NOMO-1 treated with DMSO at 0.1 percent for 48 hours (cell line): ENCODE measurements around the gene SGTA.
A peak's percentile ranks its signal among the peaks of the same experiment; 100 is the strongest.

Experiments used
- DNase-seq: peaks from one replicate; lab custom pipeline; 2025; ENCODE audit not compliant: unreplicated experiment; lab: John Stamatoyannopoulos, UW

SGTA gene

GRCh38 chr19:2756921-2757881 is 25.9 kb downstream of the SGTA start:
- DNase-seq: no peak

- DNase-seq: no peak
Observed at GRCh38 chr19:2756477-2756876, 26.6 kb downstream of the SGTA start.

- DNase-seq: no peak
Observed at GRCh38 chr19:2755811-2756210, 27.3 kb downstream of the SGTA start.

- DNase-seq: no peak
Observed at GRCh38 chr19:2755448-2755705, 27.7 kb downstream of the SGTA start.

- no peak for DNase-seq
Observed at GRCh38 chr19:2754659-2755447, 28.2 kb downstream of the SGTA start.

GRCh38 chr19:2751438-2751830 is 31.6 kb downstream of the SGTA start:
- DNase-seq: no peak

GRCh38 chr19:2750808-2751437 is 32.1 kb downstream of the SGTA start:
- no peak for DNase-seq

GRCh38 chr19:2747349-2747748 is 35.7 kb downstream of the SGTA start:
- no peak for DNase-seq

GRCh38 chr19:2744113-2744512 is 39.0 kb downstream of the SGTA start:
- DNase-seq: no peak

GRCh38 chr19:2743099-2743498 is 40.0 kb downstream of the SGTA start:
- no peak for DNase-seq

- no peak for DNase-seq
Observed at GRCh38 chr19:2740314-2740656, 42.8 kb downstream of the SGTA start.

- peak; percentile 93 for DNase-seq
Observed at GRCh38 chr19:2739602-2740313, 43.3 kb downstream of the SGTA start, which contains the start of gene SLC39A3. Gene SLC39A3, minus strand, starts transcription at chr19:2740017. Its CDS starts 2,760 bp downstream, at chr19:2737257.

- DNase-seq: no peak
Observed at GRCh38 chr19:2736550-2737190, 46.4 kb downstream of the SGTA start.

- no peak for DNase-seq
Observed at GRCh38 chr19:2735374-2735773, 47.7 kb downstream of the SGTA start.

GRCh38 chr19:2734589-2735288 is 48.3 kb downstream of the SGTA start:
- DNase-seq: no peak

- no peak for DNase-seq
Observed at GRCh38 chr19:2733930-2734588, 49.0 kb downstream of the SGTA start.

GRCh38 chr19:2732883-2733282 is 50.2 kb downstream of the SGTA start:
- DNase-seq: no peak

- DNase-seq: no peak
Observed at GRCh38 chr19:2732157-2732725, 50.8 kb downstream of the SGTA start.
